Spleen (tissue), 7 donors: ENCODE measurements around the gene DOK7.

Source experiments
- CTCF ChIP-seq, 11 experiments: fragments of 200-600 bp in 7 of 11; fragments of 450-650 bp in 4 of 11; sonication (generic) in 4 of 11; IDR thresholded peaks in 8 of 11; conservative IDR thresholded peaks in 3 of 11; 1 replicate in 7 of 11; 2 replicates in 4 of 11; pipeline versions ENCODE4 v1.4.0 to v1.8.0; 2016 to 2021; ENCODE audit warnings: antibody characterized with exemption in 11 of 11, inconsistent platforms in 4 of 11, mild to moderate bottlenecking in 1 of 11
- POLR2A ChIP-seq, 3 donors: fragments of 450-650 bp; IDR thresholded peaks; one replicate each; pipeline ENCODE4 v1.5.1; 2017; ENCODE audit warnings: antibody characterized with exemption in 3 of 3, mild to moderate bottlenecking in 1 of 3
- POLR2AphosphoS5 ChIP-seq, 3 donors: sonication (generic); formaldehyde crosslinking; IDR thresholded peaks; one replicate each; pipeline ENCODE4 v1.5.1; 2017; ENCODE audit warnings: antibody characterized with exemption in 3 of 3
- donor health status: DM: no; HTN: no; CAD: no; lungs with moderate emphysema.
- donor health status: DM: no; HTN: no; CAD: no.
- donor health status: DM: no; HTN: no; CAD: no.

DNA sequence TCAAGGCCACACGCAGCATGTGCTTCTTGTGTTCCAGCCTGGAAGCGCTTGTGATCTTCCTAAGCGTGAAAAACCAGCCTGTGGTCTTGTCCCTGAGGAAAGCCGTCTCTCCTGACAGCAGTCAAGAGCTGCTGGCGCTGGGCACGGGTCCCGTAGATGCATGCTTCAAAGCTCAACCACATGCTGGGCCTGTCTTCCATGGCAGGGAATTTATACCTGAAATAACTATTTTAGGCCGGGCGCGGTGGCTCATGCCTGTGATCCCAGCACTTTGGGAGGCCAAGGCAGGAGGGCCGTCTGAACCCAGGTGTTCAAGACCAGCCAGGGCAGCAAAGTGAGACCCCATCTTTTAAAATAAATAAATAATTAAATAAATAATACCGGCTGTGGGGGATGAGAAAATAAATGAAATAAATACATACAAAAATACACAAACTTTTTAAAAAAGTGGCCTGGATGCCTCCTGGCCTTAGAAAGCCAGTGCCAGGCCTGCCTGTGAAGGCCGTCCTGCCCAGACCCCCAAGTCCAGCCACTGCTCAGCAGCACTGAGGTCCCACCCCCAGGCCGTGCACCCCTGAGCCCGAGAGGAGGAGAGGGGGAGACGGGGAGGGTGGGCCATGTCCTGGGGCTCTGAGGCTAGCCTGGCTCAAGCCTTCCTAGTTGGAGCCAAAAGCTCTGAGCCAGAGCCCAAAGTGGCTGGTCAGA is 58.7 kb downstream of the DOK7 start:
- TF ChIP-seq CTCF (IDR thresholded peaks at IDR 0.05 in 8 of 11, conservative IDR thresholded peaks at IDR 0.05 in 3 of 11), result no peak
- no peak for TF ChIP-seq POLR2A (IDR thresholded peaks at IDR 0.05)
- no peak for TF ChIP-seq POLR2AphosphoS5 (IDR thresholded peaks at IDR 0.05)
